Measurements from ENCODE around the gene DPEP1.
"Not testable (repeated sequence)": the region's sequence is repeated elsewhere in the genome, so short reads cannot be mapped to it uniquely, and the experiment has no call there.

DPEP1 gene

DNA sequence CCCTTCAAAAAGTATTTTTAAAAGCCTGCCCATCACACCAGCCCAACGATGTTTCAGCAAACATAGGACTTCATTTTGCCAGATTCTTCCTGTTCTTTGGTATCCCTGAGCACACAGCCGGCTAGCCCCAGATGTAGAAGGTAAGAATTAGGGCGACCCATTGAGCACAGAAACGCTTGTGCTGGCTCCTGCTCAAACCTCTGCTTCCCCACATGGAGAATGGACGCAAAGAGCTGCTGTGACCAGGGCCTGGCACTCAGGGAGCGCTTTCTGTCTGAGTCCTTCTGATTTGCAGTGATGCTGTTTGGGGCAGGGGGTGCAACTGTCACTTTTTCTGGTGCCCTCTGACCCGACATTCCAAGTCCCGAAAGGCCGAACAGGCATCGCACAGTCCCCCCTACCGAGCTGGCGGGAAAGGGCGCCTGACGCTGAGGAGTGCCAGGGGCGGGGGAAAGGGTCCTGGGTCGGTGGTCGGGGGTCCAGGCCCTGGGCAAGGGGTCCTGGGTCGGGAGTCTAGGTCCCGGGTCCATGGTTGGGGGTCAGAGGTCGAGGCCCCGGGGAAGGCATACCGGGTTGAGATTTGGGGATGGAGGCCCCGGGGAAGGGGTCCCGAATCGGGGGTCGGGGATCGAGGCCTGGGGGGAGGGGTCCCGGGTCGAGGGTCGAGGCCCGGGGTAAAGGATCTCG is 43.1 kb downstream of the DPEP1 start:
- peak overlapping the region; percentile 83 for H3K4me3 Mint-ChIP-seq
- H3K4me1 Mint-ChIP-seq (ENCODE audit: low read depth): peaks cover 34% of the 10 kb centered on the region
- peak overlapping the region; percentile 78 for H3K27ac Mint-ChIP-seq
- H3K27me3 Mint-ChIP-seq (ENCODE audit: low read depth): no peaks in the 10 kb centered on the region
- H3K9me3 Mint-ChIP-seq: no peaks in the 10 kb centered on the region
- peaks cover 23% of the 10 kb centered on the region for H3K36me3 Mint-ChIP-seq (ENCODE audit: low read depth)

- Mint-ChIP-seq H3K27ac (peak within 1 kb of the TSS; percentile 85), H3K36me3 (ENCODE audit: low read depth) (peaks cover 27% of the 10 kb centered on the region), H3K27me3 (ENCODE audit: low read depth) (no peaks in the 10 kb centered on the region), H3K9me3 (no peaks in the 10 kb centered on the region), H3K4me1 (ENCODE audit: low read depth) (peaks cover 34% of the 10 kb centered on the region), H3K4me3 (peak within 1 kb of the TSS; percentile 90)
Observed at GRCh38 chr16:89657442-89658220, 44.2 kb downstream of the DPEP1 start, which contains the start of the genes CHMP1A and SPATA33. Gene CHMP1A, minus strand, starts transcription at chr16:89657708. Its CDS starts 120 bp downstream, at chr16:89657588. Gene SPATA33, plus strand, starts transcription at chr16:89657836. Its CDS starts 76 bp downstream, at chr16:89657912.

DNA sequence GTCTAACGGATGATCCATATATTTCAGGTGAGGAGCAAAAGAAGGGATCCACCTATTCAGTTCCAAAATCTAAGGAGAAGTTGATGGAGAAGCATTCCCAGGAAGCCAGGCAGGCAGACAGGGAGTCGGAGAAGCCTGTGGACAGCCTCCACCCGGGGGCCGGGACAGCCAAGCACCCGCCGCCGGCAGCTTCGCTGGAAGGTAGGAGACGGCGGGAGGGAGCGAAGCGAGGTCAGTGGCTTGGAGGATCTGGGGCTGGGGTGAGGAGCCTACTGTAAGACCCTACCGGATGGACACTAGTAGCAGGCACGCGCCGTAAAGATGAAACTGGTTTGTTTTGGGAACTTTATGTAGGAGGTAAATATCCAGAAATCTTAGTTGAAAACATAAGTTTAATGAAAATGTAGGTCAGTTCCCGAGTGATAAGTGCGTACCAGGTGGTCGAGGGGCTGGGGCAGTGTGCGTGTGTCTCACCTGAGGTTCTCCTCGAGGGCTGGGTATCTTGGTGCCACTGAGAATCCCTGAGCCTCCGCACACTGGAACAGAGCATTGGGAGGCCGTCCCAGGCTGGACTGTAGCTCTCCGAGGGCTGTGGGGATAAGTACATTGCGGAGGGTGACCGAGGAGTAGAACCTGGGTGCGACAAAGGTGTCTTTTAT is 44.9 kb downstream of the DPEP1 start:
- Mint-ChIP-seq H3K27ac (peak overlapping the region; percentile 85), H3K9me3 (no peaks in the 10 kb centered on the region), H3K36me3 (ENCODE audit: low read depth) (peaks cover 29% of the 10 kb centered on the region), H3K4me1 (ENCODE audit: low read depth) (peaks cover 34% of the 10 kb centered on the region), H3K27me3 (ENCODE audit: low read depth) (no peaks in the 10 kb centered on the region), H3K4me3 (peak overlapping the region; percentile 90)

GRCh38 chr16:89660146-89660545 is 46.7 kb downstream of the DPEP1 start:
- no peaks in the 10 kb centered on the region for H3K27me3 Mint-ChIP-seq (ENCODE audit: low read depth)
- H3K36me3 Mint-ChIP-seq (ENCODE audit: low read depth): peaks cover 34% of the 10 kb centered on the region
- peaks cover 28% of the 10 kb centered on the region for H3K4me1 Mint-ChIP-seq (ENCODE audit: low read depth)
- no peaks in the 10 kb centered on the region for H3K9me3 Mint-ChIP-seq
- no peak overlapping the region for H3K27ac Mint-ChIP-seq
- no peak overlapping the region for H3K4me3 Mint-ChIP-seq

DNA sequence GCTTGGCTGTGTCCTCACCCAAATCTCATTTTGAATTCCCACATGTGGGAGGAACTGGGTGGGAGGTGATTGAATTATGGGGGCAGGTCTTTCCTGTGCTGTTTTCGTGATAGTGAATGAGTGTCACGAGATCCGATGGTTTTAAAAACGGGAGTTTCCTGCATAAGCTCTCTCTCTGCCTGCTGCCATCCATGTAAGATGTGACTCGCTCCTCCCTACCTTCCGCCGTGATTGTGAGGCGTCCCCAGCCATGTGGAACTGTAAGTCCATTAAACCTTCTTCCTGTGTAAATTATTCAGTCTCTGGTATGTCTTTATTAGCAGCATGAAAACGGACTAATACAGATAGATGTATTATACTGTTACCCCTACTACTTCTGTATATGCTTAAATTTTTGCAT is 47.8 kb downstream of the DPEP1 start:
- Mint-ChIP-seq H3K4me1 (ENCODE audit: low read depth) (peaks cover 20% of the 10 kb centered on the region), H3K4me3 (peak overlapping the region; percentile 33), H3K27ac (no peak overlapping the region), H3K27me3 (ENCODE audit: low read depth) (no peaks in the 10 kb centered on the region), H3K9me3 (no peaks in the 10 kb centered on the region), H3K36me3 (ENCODE audit: low read depth) (peaks cover 34% of the 10 kb centered on the region)

GRCh38 chr16:89664238-89664637 is 50.8 kb downstream of the DPEP1 start:
- H3K27ac Mint-ChIP-seq; H3K27me3 Mint-ChIP-seq (ENCODE audit: low read depth); H3K9me3 Mint-ChIP-seq; H3K4me3 Mint-ChIP-seq: not testable (repeated sequence)
- Mint-ChIP-seq H3K4me1 (ENCODE audit: low read depth) (peaks cover 10% of the 10 kb centered on the region), H3K36me3 (ENCODE audit: low read depth) (peaks cover 31% of the 10 kb centered on the region)

DNA sequence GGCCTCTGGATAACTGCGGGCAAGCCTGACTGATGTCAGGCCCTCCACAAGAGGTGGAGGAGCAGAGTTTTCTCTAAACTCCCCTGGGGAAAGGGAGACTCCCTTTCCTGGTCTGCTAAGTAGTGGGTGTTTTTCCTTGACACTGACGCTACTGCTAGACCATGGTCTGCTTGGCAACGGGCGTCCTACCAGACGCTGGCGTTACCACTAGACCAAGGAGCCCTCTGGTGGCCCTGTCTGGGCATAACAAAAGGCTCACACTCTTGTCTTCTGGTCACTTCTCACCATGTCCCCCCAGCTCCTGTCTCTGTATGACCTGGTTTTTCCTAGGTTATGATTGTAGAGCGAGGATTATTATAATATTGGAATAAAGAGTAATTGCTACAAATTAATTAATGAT is 53.6 kb downstream of the DPEP1 start:
- H3K9me3 Mint-ChIP-seq; H3K4me1 Mint-ChIP-seq (ENCODE audit: low read depth); H3K27me3 Mint-ChIP-seq (ENCODE audit: low read depth); H3K27ac Mint-ChIP-seq; H3K4me3 Mint-ChIP-seq: not testable (repeated sequence)
- peaks cover 13% of the 10 kb centered on the region for H3K36me3 Mint-ChIP-seq (ENCODE audit: low read depth)

DNA sequence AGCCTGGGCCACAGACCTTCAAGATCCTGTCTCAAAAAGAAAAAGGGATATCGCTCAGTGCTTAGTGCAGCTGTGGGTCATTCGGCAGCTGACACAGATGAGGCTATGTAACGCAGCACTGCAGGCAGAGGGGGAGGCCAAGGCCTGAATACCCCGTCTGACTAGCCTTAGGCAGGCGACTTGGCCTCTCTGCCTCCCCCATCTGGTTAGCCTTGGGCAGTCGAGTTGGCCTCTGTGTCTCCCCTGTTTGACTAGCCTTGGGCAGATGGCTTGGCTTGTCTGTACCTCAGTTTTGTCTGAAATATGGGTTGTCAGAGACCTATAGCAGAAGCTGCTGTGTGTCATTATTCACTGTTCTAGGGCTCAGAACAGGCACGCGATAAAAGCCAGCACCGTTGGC is 54.2 kb downstream of the DPEP1 start:
- Mint-ChIP-seq H3K27ac (no peak overlapping the region), H3K9me3 (no peaks in the 10 kb centered on the region), H3K4me3 (no peak overlapping the region), H3K36me3 (ENCODE audit: low read depth) (peaks cover 13% of the 10 kb centered on the region), H3K27me3 (ENCODE audit: low read depth) (no peaks in the 10 kb centered on the region), H3K4me1 (ENCODE audit: low read depth) (peaks cover 4% of the 10 kb centered on the region)

DNA sequence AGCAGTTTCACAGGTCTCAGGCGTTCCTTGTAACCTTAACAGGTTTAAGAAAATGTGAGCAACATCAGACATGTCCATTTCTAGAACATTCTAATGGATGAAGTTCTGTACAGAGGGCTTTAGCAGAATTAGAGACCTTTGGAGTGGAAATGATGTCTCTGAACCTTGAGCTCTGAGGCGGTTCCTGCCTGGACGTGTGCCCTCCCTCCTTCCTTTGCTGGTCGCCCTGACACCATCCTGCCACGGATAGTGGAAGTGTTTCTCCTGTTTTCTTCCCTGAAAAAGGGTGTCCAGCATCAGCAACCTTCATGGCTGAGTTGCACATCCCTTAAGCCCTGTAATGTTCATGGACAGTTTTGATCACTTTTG is 55.3 kb downstream of the DPEP1 start:
- Mint-ChIP-seq H3K4me3 (no peak overlapping the region), H3K36me3 (ENCODE audit: low read depth) (peaks cover 6% of the 10 kb centered on the region), H3K27me3 (ENCODE audit: low read depth) (no peaks in the 10 kb centered on the region), H3K9me3 (no peaks in the 10 kb centered on the region), H3K4me1 (ENCODE audit: low read depth) (peaks cover 4% of the 10 kb centered on the region), H3K27ac (no peak overlapping the region)

- no peaks in the 10 kb centered on the region for H3K9me3 Mint-ChIP-seq
- peaks cover 4% of the 10 kb centered on the region for H3K4me1 Mint-ChIP-seq (ENCODE audit: low read depth)
- no peak overlapping the region for H3K4me3 Mint-ChIP-seq
- no peaks in the 10 kb centered on the region for H3K27me3 Mint-ChIP-seq (ENCODE audit: low read depth)
- peaks cover 2% of the 10 kb centered on the region for H3K36me3 Mint-ChIP-seq (ENCODE audit: low read depth)
- no peak overlapping the region for H3K27ac Mint-ChIP-seq
Observed at GRCh38 chr16:89669755-89670154, 56.3 kb downstream of the DPEP1 start.

GRCh38 chr16:89670496-89671431 is 57.3 kb downstream of the DPEP1 start:
- Mint-ChIP-seq H3K27me3 (ENCODE audit: low read depth) (no peaks in the 10 kb centered on the region), H3K4me3 (no peak overlapping the region), H3K36me3 (ENCODE audit: low read depth) (peaks cover 4% of the 10 kb centered on the region), H3K27ac (no peak overlapping the region), H3K4me1 (ENCODE audit: low read depth) (peaks cover 4% of the 10 kb centered on the region), H3K9me3 (no peaks in the 10 kb centered on the region)

- H3K36me3 Mint-ChIP-seq (ENCODE audit: low read depth); H3K4me1 Mint-ChIP-seq (ENCODE audit: low read depth): not testable (repeated sequence)
Observed at GRCh38 chr16:89671565-89671964, 58.1 kb downstream of the DPEP1 start.

GRCh38 chr16:89672177-89672941 is 58.9 kb downstream of the DPEP1 start:
- H3K36me3 Mint-ChIP-seq (ENCODE audit: low read depth): peaks cover 4% of the 10 kb centered on the region
- H3K27me3 Mint-ChIP-seq (ENCODE audit: low read depth): no peaks in the 10 kb centered on the region
- H3K4me1 Mint-ChIP-seq (ENCODE audit: low read depth): peaks cover 4% of the 10 kb centered on the region
- no peak overlapping the region for H3K4me3 Mint-ChIP-seq
- no peak overlapping the region for H3K27ac Mint-ChIP-seq
- H3K9me3 Mint-ChIP-seq: no peaks in the 10 kb centered on the region

More at GRCh38 chr16:89671565-89671964, 58.1 kb downstream of the DPEP1 start:
- not testable (repeated sequence) for H3K9me3 Mint-ChIP-seq; H3K27ac Mint-ChIP-seq; H3K4me3 Mint-ChIP-seq; H3K27me3 Mint-ChIP-seq (ENCODE audit: low read depth)

Data from T-helper 1 cell treated with Interleukin-12 subunit alpha and Interleukin-12 subunit beta and Interleukin-4 antibody, amounts not matched to agents 30 μg/mL and 1 μg/mL, for 36 hours (primary cell).